Measurements from ENCODE around the gene SERPINB6. TPM values are rescaled to one million over a fixed set of nuclear protein-coding genes. Genes with fewer than 3 reads are reported as not detected.

The SERPINB6 gene
- total RNA-seq: 152 and 249 TPM in 2 replicates

DNA sequence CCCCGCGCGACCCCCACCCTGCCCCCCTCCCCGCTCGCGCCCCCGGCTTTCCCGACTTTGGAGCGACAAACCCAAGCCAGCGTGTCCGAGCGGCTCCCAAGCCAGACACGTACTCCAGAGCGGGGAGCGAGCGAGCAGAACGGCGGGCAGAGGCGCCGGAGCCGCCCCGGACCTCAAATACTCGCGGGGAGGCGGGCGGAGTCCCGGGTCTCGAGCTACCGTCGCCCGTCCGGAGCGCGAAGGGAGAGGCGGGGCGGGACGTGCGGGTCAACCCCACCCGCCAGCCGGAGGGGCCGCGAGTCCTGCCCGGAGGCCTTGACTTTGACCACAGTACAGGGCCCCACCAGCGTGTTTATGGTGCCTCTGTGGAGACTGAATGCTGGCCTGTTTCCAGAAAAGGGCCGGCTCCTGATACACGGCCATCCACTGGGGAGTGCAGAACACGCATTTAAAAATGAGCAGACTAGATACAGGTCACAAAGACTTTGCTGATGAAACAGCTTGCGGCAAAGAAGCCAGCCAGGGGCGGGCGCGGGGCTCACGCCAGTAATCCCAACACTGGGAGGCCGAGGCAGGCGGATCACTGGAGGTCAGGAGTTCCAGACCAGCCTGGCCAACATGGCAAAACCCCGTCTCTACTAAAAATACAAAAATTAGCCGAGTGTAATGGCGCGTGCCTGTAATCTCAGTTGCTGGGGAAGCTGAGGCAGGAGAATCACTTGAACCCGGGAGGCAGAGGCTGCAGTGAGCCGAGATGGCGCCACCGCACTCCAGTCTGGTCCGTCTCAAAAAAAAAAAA is at the start of gene SERPINB6:
Gene SERPINB6 (minus strand): TSS at position 148 of the 799 bp plus-strand sequence. CDS start 12,235 bp downstream, outside the sequence.

GRCh38 chr6:2999618-3000557 is 28.5 kb upstream of the SERPINB6 start, which contains the start of gene NQO2:
NQO2 (plus strand) TSS chr6:2999894; CDS start chr6:3006553, 6,659 bp downstream.

Other genes starting within 250 kb of the SERPINB6 start
- gene MYLK4, start 220.6 kb downstream of the SERPINB6 start, total RNA-seq: 0.15 and 0.32 TPM in 2 replicates
- gene WRNIP1, start 206.2 kb downstream of the SERPINB6 start, total RNA-seq: 62.4 and 75.4 TPM in 2 replicates
- 52.3 and 54.6 TPM in 2 replicates for gene SERPINB1, start 129.7 kb downstream of the SERPINB6 start, total RNA-seq
- gene SERPINB9, start 68.3 kb downstream of the SERPINB6 start, total RNA-seq: 68.4 and 137 TPM in 2 replicates
- gene NQO2, start 28.3 kb upstream of the SERPINB6 start, total RNA-seq: 14.0 and 30.2 TPM in 2 replicates
- 16.9 and 22.5 TPM in 2 replicates for gene RIPK1, start 96.9 kb upstream of the SERPINB6 start, total RNA-seq
- 14.6 and 15.2 TPM in 2 replicates for gene BPHL, start 147.1 kb upstream of the SERPINB6 start, total RNA-seq
- gene TUBB2A, start 186.0 kb upstream of the SERPINB6 start, total RNA-seq: 44.8 and 60.0 TPM in 2 replicates

Data from epithelial cell of umbilical artery (primary cell).